Raji (cell line): ENCODE data around the gene RILPL1.

Experiments
- POLR2A ChIP-seq: IDR thresholded peaks from 2 replicates; pipeline ENCODE4 v1.6.1; 2011; ENCODE audit warnings: low read depth, low read length, control low read depth; ENCODE audit not compliant: insufficient read depth

RILPL1 gene, protein sequence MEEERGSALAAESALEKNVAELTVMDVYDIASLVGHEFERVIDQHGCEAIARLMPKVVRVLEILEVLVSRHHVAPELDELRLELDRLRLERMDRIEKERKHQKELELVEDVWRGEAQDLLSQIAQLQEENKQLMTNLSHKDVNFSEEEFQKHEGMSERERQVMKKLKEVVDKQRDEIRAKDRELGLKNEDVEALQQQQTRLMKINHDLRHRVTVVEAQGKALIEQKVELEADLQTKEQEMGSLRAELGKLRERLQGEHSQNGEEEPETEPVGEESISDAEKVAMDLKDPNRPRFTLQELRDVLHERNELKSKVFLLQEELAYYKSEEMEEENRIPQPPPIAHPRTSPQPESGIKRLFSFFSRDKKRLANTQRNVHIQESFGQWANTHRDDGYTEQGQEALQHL

DNA sequence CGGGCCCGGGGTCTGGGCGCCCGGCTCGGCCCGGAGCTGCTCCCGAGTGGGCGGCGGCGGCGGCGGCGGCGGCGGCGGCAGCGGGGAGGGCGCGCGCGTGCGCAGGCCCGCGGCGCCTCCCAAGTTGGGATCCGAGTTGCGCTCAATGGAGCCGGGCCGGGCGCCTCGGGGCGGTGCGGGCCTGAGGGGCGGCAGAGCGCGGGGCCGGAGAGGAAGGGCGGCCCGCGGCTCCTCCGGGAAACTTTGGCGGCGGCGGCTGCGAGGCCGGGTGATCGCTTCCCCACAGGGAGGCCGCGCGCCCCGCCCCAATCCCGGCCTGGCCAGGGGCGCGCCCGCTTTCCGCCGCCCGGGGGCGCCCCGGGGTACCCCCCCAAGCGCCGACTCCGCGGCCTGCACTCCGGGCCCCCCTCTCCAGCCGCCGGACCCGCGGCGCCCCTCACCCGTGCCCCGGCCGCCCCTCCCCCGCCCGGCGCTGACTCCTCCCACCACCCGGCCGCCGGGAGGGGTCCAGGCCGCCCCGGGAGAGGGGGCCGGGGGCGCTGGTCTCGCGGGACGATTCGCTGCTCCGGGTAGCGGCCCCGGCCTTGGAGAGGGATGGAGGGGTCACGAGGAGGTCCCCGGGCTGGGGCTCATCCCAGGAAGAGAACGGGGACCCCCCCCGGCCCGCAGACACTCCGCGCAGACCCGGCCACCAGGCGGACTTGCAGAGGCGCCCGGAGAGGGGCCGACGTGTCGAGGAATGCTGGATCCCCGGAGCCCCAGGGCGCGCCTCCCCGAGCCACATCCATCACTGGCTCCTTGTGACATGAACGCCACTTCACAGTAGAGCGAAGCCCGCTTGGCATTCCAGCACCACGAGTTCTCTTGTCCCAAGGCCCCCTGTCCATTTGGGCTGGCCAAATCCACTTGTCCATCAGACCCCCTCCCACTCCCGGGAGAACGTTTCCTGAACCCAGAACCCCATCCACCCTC is at the start of gene RILPL1:
Gene RILPL1, minus strand, starts transcription at position 48 of the 972 bp plus-strand sequence. CDS start 237 bp downstream, outside the sequence.
- no peak for TF ChIP-seq POLR2A

DNA sequence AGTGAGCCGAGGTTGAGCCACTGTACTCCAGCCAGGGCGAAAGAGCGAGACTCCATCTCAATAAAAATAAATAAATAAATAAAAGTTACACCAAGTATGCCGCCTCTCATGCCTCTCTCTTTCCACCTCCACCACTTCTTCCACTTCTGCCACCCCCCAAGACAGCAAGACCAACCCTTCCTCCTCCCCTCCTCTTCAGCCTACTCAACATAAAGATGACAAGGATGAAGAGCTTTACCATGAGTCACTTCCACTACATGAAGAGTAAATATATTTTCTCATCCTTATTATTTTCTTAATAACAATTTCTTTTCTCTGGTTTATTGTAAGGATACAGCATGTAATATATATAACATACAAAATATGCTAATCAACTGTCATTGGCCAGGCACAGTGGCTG is 47.3 kb upstream of the RILPL1 start:
- TF ChIP-seq POLR2A, result no peak

DNA sequence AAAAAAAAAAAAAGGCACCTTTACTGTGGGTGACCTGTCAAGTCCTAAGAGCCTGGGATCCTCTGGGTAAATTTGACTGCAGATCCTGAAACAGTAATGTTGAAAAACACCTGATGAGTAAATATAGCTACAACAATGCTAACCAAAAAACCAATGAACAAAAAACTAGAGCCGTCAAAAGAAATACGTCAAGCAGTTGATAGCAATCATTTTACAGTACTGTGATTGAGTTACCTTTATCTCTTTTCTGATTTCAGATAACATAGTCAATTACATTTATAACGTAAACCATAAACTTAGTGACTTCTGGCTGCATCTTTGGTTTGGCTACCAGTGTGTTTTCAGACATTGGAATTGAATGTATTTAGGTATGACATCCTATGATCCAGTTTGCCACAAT is 44.7 kb upstream of the RILPL1 start:
- TF ChIP-seq POLR2A, result no peak

DNA sequence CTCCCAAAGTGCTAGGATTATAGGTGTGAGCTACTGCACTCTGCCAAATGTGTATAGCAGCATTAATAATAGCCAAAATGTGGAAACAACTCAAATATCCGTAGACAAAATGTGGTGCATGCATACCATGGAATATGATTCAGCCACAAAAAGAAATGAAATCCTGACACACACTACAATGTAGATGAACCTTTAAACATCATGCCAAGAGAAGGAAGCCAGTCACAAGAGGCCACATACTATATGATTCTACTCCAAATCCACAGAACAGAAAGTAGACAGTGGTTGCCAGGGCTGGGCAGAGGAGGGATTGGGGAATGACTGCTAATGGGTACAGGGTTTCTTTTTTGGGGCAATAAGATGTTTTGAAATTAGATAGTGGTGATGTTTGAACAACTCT is 43.1 kb upstream of the RILPL1 start:
- no peak for TF ChIP-seq POLR2A

DNA sequence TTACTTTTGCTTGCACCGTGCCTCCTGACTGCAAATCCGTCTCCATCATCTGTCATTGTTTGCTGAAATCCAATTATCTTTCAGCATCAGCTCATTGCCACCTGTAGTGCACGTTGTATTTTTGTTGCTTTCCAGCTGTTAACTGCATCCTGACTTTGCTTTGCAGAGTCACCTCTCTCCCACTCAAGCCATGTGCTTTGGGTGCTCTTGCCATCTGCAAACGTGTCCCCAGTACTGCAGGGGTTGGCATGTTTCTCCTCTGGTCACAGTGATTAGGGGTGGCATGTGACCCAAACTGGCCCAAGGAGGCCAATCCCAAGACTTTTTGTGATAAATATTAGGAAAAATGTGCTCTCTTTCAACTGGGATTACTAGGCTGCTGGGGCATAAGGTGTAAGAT is 40.4 kb upstream of the RILPL1 start:
- no peak for TF ChIP-seq POLR2A

DNA sequence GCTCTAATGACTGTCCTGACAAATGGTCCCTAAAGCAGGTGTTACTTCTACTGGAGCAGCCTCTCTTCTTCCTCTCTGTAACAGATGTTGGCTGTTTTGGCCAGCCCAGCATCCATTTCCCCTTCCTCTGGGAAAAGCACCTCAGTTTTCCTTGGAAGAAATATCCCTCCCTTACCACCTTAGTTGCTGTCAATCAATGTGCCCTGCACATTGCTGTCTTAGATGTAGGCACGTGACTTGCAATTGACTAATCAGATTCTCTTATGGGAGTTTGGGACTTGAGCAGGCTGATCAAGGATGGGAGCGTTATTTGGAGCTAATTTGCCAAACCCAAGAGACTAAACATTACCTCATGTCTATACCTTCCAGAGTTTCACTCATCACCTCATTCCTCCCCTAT is 38.9 kb upstream of the RILPL1 start:
- TF ChIP-seq POLR2A, result no peak

DNA sequence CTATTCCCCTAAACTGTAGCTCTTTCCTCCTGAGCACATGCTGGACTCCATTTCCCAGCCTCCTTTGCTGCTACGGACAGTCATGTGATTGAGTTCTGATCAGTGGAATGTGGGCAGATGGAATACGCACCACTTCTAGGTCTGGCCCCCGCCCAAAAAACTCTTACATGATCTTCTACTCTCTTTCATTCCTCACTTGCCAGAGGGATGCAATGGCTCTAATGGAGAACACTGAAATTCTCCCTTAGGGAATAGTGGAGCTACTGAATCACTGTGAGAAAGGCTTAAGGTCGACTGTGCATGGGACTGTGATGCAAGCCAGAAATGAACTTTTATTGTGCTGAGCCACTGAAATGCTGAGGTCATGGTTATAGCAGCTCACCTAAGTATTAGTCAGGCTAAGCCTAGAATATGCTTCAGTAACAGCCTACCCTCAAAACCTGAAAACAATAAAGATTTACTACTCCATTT is 37.9 kb upstream of the RILPL1 start:
- no peak for TF ChIP-seq POLR2A

DNA sequence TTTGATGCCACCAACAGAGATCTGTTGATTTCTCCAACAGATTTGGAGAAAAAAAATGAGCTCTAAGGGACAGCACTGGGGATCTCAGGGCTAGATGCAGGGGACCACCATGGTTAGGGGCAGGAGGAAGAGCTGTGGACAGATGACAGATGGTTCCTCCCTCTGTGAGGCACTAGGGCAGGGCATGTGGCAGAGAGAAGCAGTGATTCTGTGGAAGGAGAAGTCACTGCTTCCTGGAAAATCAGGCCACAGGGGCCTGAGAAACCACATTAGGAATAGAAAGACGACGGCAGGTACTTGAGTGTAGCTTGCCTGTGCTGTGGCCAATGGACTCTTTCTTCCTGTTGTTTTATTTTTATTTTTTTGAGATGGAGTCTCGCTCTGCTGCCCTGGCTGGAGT is 25.9 kb upstream of the RILPL1 start:
- no peak for TF ChIP-seq POLR2A

DNA sequence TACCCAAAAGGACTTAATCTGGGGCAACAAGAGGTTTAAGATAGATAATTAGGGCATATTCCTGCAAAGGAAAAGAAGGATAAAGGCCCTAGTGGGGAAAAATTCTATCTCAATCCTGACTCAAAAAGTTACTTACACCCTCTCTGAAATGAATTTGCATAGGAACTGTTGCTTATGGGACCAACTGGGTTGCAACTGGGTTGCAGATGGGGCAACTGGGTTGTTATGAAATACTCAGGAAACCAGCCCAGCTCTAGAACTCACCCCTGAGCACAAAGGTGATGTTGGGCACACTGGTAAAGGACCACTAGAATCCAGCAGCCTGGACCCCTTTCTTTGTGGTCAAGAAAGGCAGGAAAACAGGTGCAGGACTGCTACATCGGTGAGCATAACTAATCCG is 17.2 kb upstream of the RILPL1 start:
- TF ChIP-seq POLR2A, result no peak

DNA sequence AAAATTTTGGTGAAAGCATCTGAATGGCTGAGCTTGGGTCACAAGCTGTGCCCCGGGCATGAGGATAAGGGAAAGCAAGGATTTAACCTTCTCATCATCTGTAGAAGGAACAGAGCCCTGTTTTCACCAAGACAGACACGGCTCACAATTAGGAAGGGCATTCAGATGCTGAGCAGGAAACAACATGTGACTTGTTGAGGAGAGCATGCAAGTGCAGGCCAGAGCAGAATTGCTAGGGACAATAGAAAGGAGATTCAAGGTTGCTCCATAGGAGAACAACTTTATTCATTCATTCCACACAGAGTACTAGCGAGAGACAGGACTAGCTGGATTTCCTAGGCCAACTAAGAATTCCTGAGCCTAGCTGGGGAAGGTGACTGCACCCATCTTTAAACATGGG is 14.6 kb upstream of the RILPL1 start:
- TF ChIP-seq POLR2A, result no peak

DNA sequence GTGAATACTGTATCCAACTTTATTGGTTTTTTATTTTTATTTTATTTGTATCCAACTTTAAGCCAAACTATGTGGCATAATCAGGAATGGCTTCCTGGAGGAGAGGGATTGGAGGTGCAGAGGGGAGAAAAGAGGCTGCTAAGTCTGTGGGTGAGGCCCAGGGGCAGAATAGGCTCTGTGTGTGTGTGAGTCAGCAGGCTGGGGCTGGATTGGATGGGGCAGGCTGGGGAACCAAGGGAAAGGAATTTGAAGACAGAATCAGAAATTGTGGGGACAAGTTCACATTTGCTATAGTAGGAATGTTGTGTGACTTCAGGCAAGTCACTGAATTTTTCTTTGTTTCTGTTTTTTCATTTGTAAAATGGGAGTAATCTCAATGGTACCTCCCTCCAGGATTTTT is 12.8 kb upstream of the RILPL1 start:
- no peak for TF ChIP-seq POLR2A

DNA sequence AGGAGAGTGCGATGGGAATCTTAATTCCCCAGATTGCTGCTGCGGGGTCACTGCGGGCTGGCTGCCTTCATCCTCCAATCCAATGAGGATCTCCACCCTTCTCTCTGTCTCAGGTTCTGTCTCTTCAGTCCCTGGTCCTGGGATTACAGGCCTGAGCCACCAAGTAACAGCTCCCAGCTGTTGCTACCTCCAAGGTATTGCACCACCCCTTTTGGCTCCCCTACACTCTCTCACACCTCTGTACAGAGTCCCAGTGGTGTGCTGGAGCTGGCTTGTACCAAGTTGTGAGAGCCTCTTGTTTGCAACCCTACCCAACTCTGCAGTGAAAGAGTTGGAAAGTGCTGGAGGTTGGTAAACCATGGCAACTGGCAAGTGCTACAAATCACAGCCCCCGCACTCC is 10.0 kb upstream of the RILPL1 start:
- TF ChIP-seq POLR2A, result no peak

DNA sequence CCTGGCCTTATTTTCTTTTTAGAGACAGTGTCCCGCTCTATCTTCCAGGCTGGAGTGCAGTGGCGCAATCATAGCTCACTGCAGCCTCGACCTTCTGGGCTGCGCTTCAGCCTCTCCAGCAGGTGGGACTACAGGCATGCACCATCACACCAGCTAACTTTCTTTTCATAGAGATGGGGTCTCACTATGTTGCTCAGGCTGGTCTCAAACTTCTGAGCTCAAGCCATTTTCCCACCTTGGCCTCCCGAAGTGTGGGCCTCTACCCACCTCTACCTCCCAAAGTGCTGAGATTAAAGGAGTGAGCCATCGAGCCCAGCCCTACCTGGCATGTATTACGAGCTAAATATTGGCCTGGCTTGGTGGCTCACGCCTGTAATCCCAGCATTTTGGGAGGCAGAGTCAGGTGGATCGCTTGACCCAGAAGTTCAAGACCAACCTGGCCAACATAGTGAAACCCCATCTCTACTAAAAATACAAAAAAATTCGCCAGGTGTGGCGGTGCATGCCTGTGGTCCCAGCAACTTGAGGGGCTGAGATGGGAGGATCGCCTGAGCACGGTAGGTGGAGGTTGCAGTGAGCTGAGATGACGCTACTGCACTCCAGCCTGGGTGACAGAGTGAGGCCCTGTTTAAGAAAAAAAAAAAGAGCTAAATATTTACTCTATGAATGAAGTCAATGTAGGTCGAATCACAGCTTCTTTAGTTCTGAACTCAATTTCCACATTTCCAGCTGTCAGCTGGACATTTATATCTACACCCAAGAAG is 7.6 kb upstream of the RILPL1 start:
- TF ChIP-seq POLR2A, result no peak

DNA sequence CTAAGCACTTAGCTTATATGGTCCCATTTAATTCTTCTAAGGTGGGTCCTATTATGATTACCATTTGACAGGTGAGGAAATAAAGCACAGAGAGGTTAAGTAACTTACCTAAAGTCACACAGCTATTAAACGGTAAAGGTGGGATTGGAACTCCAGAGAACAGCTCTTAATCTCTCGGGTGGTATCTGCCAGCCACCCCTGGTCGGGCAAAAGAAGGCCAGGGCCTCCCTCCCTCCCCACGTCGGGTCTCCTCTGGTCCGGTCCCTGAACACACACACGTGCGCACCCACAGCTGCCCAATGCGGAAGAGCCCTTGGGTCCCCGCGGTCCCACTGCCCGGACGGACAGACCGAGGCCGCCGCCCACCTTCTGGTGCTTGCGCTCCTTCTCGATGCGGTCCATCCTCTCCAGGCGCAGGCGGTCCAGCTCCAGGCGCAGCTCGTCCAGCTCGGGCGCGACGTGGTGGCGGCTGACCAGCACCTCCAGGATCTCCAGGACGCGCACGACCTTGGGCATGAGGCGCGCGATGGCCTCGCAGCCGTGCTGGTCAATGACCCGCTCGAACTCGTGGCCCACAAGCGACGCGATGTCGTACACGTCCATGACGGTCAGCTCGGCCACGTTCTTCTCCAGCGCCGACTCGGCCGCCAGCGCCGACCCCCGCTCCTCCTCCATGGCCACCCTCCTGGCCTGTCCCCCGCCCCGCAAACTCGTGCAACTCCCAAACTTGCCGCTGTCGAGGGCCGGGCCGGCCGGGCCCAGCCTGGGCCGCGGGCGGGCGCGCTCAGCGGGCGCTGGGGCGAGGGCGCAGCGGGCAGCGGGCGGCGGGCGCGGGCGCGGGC is 490 bp downstream of the RILPL1 start:
- TF ChIP-seq POLR2A, result no peak
